Chondrocyte (in vitro differentiated cells): ENCODE measurements around the gene B3GALT6. TPM values are rescaled to one million over a fixed set of nuclear protein-coding genes. Genes with fewer than 3 reads are reported as not detected.
A peak's percentile ranks its signal among the peaks of the same experiment; 100 is the strongest.

Experiments
- DNase-seq: peaks from one replicate; pipeline ENCODE4 v3.0.0; 2021; ENCODE audit warnings: mixed read lengths, low spot score
- H3K27ac Mint-ChIP-seq: one replicate; pipeline ENCODE4 v1.8.0; 2021; ENCODE audit warnings: mild to moderate bottlenecking, moderate library complexity, mixed read lengths; ENCODE audit not compliant: unreplicated experiment
- H3K27me3 Mint-ChIP-seq: 2 replicates; pipeline ENCODE4 v1.8.0; 2021; ENCODE audit warnings: low read depth, mixed read lengths
- H3K36me3 Mint-ChIP-seq: 2 replicates; pipeline ENCODE4 v1.8.0; 2021; ENCODE audit warnings: low read depth, mixed read lengths
- H3K4me1 Mint-ChIP-seq: 2 replicates; pipeline ENCODE4 v1.8.0; 2021; ENCODE audit warnings: low read depth, mild to moderate bottlenecking, mixed read lengths
- H3K4me3 Mint-ChIP-seq: one replicate; pipeline ENCODE4 v1.8.0; 2021; ENCODE audit warnings: mild to moderate bottlenecking, moderate library complexity, mixed read lengths; ENCODE audit not compliant: unreplicated experiment
- H3K9me3 Mint-ChIP-seq: 2 replicates; pipeline ENCODE4 v1.8.0; 2021; ENCODE audit warnings: low read depth, mixed read lengths
- total RNA-seq: library from RNA; stranded (reverse); gene quantifications from 3 replicates; pipeline ENCODE4 v1.2.1, GENCODE V29; 2021
- TF ChIP-seq, protein P1 (sequence below): fragments of 200-600 bp; sonication (generic); IDR thresholded peaks from 2 replicates; pipeline ENCODE4 v1.5.0; 2021; ENCODE audit warnings: antibody characterized with exemption, mild to moderate bottlenecking, moderate library complexity

B3GALT6 gene
- total RNA-seq, 1 donor from 2014 or later: 39.6 TPM

DNA sequence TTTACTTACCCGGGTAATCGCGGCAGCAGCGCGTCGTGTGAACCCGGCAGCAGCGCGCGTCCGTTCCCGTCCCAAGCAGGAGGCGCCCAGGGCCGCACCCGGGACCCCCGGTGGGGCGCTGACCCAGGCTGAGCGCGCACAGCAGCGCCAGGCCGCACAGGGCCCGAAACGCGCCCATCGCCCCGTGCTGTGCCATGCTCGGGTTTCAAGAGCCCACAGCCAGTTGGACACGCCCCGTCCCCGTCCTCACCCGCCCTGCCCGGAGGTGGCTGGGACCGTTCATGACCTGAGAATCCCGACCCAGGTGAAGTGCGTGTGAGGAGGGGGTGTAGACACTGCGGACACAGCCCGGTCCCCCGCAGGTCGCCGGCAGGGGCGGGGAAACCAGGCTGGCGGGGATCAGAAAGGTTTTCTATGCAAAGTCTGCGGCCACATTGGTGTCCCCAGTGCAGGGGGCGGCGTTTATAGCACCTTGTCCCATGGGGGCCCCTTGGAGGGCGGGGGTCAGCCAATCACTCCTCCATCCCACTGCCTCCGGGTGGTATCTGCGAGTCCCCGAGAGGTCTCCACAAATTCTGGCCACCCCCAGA lies 25.6 kb upstream of the B3GALT6 start, which contains the start of gene TNFRSF18:
Gene TNFRSF18 (minus strand): TSS at position 217 of the 590 bp plus-strand sequence. CDS start 21 bp downstream, at position 196.
- TF ChIP-seq, protein P1, sequence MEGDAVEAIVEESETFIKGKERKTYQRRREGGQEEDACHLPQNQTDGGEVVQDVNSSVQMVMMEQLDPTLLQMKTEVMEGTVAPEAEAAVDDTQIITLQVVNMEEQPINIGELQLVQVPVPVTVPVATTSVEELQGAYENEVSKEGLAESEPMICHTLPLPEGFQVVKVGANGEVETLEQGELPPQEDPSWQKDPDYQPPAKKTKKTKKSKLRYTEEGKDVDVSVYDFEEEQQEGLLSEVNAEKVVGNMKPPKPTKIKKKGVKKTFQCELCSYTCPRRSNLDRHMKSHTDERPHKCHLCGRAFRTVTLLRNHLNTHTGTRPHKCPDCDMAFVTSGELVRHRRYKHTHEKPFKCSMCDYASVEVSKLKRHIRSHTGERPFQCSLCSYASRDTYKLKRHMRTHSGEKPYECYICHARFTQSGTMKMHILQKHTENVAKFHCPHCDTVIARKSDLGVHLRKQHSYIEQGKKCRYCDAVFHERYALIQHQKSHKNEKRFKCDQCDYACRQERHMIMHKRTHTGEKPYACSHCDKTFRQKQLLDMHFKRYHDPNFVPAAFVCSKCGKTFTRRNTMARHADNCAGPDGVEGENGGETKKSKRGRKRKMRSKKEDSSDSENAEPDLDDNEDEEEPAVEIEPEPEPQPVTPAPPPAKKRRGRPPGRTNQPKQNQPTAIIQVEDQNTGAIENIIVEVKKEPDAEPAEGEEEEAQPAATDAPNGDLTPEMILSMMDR: no peak
- H3K9me3 Mint-ChIP-seq: no peaks in the 10 kb centered on the region
- no peaks in the 10 kb centered on the region for H3K27me3 Mint-ChIP-seq
- peaks cover 12% of the 10 kb centered on the region for H3K4me1 Mint-ChIP-seq
- no peak within 1 kb of the TSS for H3K27ac Mint-ChIP-seq
- no peak within 1 kb of the TSS for H3K4me3 Mint-ChIP-seq
- no peaks in the 10 kb centered on the region for H3K36me3 Mint-ChIP-seq
- DNase-seq: peak; percentile 82

DNA sequence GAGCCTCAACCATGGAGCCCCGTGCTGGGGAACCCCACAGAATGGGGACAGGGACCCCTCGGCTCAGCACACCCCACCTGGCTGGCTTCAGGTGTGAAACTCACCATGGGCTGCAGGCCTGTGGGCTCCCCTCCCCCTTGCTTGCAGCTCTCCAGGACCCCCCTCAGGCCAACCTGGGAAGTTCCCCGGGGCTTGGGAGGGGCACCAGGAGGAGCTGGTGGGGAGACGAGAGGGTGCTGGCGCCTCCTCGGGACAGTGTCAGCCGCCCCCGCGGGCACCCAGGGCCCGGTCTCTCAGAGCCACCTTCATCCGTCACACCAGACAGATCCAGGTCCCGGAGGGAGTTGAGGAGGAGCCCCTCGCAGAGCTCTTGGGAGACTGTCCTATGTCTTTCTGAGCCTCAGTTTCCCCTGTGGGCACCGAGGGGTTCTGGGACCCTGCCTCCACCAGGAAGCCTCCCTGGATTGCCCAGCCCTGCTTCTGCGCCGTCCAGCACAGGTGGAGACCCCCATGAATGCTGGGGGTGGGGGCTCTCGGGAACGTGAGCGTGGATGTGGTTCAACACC lies 25.0 kb upstream of the B3GALT6 start:
- peaks cover 12% of the 10 kb centered on the region for H3K4me1 Mint-ChIP-seq
- TF ChIP-seq, protein P1: peak; percentile 22
- peak; percentile 82 for DNase-seq
- H3K27me3 Mint-ChIP-seq: no peaks in the 10 kb centered on the region
- no peaks in the 10 kb centered on the region for H3K36me3 Mint-ChIP-seq
- H3K4me3 Mint-ChIP-seq: no peak overlapping the region
- no peak overlapping the region for H3K27ac Mint-ChIP-seq
- no peaks in the 10 kb centered on the region for H3K9me3 Mint-ChIP-seq

DNA sequence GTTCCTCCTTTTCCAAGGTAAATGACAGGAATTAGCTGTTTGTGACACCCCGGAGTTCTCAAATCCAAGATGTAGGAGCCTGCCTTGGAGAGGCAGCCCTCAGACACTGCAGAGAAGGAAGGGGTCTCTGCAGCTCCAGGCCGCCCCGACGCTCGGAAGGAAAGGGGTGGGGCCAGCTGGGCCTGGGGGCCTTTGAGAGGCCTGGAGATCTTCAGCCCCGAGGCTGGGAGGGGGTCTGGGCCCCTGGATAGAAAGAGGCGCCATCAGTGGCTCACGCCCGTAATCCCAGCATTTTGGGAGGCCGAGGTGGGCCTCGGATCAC lies 24.5 kb upstream of the B3GALT6 start:
- Mint-ChIP-seq H3K4me1 (peaks cover 12% of the 10 kb centered on the region), H3K27me3 (no peaks in the 10 kb centered on the region), H3K27ac (no peak overlapping the region), H3K4me3 (no peak overlapping the region), H3K9me3 (no peaks in the 10 kb centered on the region), H3K36me3 (no peaks in the 10 kb centered on the region)
- DNase-seq: peak; percentile 50
- TF ChIP-seq, protein P1: no peak

DNA sequence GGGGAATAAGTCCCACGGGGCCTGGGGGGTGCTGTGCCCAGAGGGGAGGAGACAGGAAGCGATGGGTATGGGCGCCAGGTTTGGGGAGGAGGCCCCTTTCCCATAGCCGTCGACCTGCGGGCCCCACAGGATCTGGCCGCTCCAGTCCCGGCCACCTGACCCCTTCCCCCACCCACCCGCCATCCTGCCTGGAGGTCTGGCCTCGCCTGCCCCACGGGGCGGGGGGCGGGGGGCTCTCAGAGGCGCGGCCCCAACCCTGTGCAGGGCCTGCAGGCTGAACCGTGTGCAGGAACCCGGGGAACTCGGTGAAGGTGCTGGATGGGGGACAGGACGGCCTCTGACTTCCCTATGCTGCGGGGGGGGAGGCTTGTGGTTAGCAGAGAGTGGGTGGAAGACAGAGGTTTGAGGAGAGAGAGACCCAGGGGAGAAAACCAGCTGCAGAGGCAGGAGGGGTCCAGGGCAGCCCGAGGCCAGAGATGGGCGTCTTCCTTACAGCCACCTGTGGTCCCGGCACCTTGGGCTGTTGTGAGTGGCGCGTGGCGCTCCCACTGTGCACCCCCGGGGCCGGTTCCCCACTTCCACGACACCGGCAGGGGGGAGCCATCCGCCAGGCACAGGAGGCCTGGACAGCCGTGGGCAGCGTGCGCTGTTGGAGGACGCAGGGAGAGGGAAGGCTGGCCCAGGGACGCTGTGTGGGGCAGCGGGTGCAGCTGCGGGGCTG lies 23.2 kb upstream of the B3GALT6 start:
- H3K4me1 Mint-ChIP-seq: peaks cover 12% of the 10 kb centered on the region
- no peaks in the 10 kb centered on the region for H3K9me3 Mint-ChIP-seq
- DNase-seq: peak; percentile 88
- no peaks in the 10 kb centered on the region for H3K36me3 Mint-ChIP-seq
- H3K4me3 Mint-ChIP-seq: no peak overlapping the region
- TF ChIP-seq, protein P1: no peak
- H3K27me3 Mint-ChIP-seq: no peaks in the 10 kb centered on the region
- peak overlapping the region; percentile 73 for H3K27ac Mint-ChIP-seq

DNA sequence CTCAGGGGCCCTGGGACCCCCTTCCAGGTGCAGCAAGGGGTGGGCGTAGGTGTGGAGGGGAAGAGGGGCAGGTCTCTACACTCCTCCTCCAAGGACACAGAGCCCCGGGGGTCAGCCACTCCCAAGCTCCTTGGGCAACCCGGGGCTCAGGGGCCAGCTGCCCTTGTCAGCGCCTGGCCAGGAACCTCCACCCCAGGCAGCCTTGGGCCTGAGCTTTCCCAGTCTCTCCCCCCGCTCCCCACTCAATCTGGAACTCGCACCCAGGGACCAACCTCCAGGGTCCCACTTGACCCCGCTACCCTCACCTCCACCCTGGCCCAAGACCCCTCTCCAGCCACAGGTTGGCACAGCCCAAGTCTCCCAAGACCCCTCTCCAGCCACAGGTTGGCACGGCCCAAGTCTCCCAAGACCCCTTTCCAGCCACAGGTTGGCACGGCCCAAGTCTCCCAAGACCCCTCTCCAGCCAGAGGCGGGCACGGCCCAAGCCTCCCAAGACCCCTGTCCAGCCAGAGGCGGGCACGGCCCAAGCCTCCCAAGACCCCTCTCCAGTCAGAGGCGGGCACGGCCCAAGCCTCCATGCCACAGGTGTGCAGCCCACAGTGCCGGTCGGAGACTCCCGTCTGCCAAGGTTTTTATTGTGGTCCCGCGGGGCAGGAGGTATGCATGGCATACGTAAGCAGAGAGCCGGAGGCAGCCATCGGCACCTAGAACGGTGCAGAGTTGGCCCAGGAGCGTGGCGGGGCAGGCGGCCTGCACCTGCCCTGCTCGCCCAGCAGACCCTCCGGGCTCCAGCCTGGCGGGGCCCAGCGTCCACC lies 21.1 kb upstream of the B3GALT6 start:
- TF ChIP-seq, protein P1: no peak
- Mint-ChIP-seq H3K36me3 (no peaks in the 10 kb centered on the region), H3K27me3 (no peaks in the 10 kb centered on the region), H3K4me3 (no peak overlapping the region), H3K27ac (no peak overlapping the region), H3K9me3 (no peaks in the 10 kb centered on the region), H3K4me1 (peaks cover 12% of the 10 kb centered on the region)
- peak; percentile 89 for DNase-seq
